Uterus (tissue), 2 donors: Measurements from ENCODE around the gene LSAMP.

Source experiments
- POLR2A ChIP-seq, 2 donors: fragments of 450-650 bp; IDR thresholded peaks; one replicate each; pipeline ENCODE4 v1.6.1; 2016; ENCODE audit warnings: antibody characterized with exemption in 2 of 2, mild to moderate bottlenecking in 1 of 2, moderate library complexity in 1 of 2
- TF ChIP-seq, protein P1 (sequence below), 4 experiments: fragments of 200-600 bp in 2 of 4; fragments of 450-650 bp in 2 of 4; sonication (generic) in 2 of 4; IDR thresholded peaks; one replicate each; pipeline ENCODE4 v1.5.1; 2016 to 2019; ENCODE audit warnings: antibody characterized with exemption in 4 of 4, mild to moderate bottlenecking in 2 of 4, moderate library complexity in 1 of 4

GRCh38 chr3:116445990-116446389 lies 703 bp upstream of the LSAMP start:
- no peak for TF ChIP-seq POLR2A (IDR thresholded peaks at IDR 0.05)
- TF ChIP-seq, protein P1, sequence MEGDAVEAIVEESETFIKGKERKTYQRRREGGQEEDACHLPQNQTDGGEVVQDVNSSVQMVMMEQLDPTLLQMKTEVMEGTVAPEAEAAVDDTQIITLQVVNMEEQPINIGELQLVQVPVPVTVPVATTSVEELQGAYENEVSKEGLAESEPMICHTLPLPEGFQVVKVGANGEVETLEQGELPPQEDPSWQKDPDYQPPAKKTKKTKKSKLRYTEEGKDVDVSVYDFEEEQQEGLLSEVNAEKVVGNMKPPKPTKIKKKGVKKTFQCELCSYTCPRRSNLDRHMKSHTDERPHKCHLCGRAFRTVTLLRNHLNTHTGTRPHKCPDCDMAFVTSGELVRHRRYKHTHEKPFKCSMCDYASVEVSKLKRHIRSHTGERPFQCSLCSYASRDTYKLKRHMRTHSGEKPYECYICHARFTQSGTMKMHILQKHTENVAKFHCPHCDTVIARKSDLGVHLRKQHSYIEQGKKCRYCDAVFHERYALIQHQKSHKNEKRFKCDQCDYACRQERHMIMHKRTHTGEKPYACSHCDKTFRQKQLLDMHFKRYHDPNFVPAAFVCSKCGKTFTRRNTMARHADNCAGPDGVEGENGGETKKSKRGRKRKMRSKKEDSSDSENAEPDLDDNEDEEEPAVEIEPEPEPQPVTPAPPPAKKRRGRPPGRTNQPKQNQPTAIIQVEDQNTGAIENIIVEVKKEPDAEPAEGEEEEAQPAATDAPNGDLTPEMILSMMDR (IDR thresholded peaks at IDR 0.05): no peak
